ENCODE results near the gene MLLT10. TPM values are rescaled to one million over a fixed set of nuclear protein-coding genes. Genes with fewer than 3 reads are reported as not detected.
"Not testable (repeated sequence)": the region's sequence is repeated elsewhere in the genome, so short reads cannot be mapped to it uniquely, and the experiment has no call there.

The MLLT10 gene
- total RNA-seq, 1 experiment from 2014 or later, result 7.9 TPM

DNA sequence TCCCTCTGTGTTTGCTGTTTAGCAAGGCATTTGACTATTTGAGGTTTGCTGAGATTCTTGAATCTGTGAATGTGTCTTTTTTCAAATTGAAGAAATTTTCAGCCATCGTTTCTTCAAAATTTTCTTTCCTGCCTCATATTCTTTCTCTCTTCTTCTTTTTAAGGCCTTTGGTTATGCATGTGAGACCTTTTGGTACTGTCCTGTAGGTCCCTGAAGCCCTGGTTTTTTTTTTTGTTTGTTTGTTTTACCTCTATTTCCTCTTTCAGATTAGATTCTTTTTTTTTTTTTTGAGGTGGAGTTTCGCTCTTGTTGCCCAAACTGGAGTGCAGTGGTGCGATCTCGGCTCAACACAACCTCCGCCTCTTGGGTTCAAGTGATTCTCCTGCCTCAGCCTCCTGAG, 45.3 kb downstream of the MLLT10 start:
- no peak for DNase-seq (ENCODE audit: low spot score)

GRCh38 chr10:21581421-21581834, 47.4 kb downstream of the MLLT10 start:
- DNase-seq (ENCODE audit: low spot score), result not testable (repeated sequence)

- DNase-seq (ENCODE audit: low spot score), result no peak
Measured at GRCh38 chr10:21584834-21585530, 51.0 kb downstream of the MLLT10 start.

DNA sequence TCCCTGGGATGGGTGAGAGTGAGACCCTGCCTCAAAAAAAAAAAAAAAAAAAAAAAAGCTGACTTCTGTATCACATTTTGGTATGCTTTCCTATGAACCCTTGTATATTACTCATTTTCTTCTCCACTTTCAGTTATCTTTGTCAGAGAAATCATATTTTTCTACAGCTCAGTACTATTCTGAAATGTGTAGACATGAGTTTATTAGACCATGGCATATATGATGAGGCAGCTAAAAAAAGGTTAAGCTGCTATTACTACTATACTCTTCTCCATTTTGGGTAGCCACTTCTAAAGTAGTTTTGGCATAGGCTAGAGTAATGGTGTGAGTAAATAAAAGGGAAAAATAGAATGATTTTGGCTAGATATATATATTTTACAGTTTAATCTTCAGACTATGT, 53.4 kb downstream of the MLLT10 start:
- no peak for DNase-seq (ENCODE audit: low spot score)

DNA sequence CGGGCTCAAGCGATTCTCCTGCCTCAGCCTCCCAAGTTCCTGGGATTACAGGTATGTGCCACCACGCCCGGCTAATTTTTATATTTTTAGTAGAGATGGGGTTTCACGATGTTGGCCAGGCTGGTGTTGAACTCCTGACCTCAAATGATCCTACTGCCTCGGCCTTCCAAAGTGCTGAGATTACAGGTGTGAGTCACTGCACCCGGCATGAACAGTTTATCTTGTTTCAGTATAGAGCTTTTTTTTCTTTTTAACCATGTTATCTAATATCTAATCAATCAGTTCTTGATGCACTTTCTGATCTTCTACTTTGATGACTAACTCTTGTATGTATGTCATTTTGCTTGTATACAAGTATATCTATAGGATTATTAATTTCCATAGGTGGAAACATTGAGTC, 54.1 kb downstream of the MLLT10 start:
- not testable (repeated sequence) for DNase-seq (ENCODE audit: low spot score)

GRCh38 chr10:21593986-21594385, 60.0 kb downstream of the MLLT10 start:
- no peak for DNase-seq (ENCODE audit: low spot score)

- no peak for DNase-seq (ENCODE audit: low spot score)
Measured at GRCh38 chr10:21599582-21599981, 65.5 kb downstream of the MLLT10 start.

DNA sequence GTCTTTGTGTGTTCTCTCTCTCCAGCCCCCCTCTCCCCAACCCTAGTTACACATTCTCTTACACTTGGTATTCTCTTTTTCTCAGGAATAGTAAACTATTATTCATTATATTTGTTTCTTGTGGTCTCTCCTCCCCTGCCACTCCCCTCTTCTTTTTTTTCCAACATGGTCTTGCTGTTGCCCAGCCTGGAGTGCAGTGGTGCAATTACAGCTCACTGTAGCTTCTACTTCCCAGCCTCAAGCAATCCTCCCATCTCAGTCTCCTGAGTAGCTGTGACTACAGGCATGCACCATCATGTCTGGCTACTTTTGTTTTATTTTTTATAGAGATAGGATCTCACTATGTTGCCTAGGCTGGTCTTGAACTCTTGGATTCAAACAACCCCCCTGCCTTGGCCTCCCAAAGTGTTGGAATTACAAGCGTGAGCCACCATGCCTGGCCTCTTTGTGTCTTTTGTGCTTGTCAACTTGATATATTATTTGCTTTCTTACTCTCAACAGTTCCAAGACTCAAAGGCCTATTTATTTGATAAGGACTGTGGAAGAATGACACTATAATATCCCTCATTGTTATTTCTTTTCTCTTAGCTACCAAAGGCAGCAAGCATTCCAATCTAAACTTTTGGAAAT, 66.9 kb downstream of the MLLT10 start:
- no peak for DNase-seq (ENCODE audit: low spot score)

DNA sequence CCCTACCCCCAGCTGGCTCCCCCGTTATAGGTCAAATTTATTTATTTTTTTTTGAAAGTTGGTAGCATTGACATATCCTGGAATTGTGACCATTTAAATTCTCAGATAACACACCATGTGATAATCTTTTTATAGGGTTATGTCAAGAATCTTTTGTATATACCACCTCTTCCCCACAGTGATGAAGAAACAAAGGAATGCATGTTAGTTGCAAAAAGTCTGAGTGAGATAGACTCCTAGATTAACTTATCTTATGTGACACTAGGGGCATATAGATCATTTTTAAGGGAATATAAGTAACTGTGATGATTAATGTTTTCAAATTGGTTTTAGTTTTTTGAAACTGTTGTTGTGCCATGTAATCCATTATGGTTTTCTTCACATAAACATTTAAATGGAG, 68.3 kb downstream of the MLLT10 start:
- no peak for DNase-seq (ENCODE audit: low spot score)

DNA sequence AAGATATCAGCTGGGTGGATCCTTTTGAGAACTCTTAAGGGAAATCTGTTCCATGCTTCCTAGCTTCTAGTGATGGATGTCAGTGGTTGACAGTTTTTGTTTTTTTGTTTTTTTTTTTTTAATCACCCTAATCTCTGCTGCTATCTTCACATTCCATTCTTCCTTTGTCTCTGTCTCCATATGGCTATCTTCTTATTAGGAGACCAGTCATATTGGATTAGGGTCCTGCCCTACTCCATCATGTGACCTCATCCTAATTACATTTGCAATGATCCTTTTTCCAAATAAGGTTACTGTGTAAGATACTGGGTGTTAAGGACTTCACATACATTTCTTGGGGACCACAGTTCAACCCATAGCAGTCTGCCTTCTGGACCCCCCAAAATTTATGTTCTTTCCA, 69.7 kb downstream of the MLLT10 start:
- no peak for DNase-seq (ENCODE audit: low spot score)

DNA sequence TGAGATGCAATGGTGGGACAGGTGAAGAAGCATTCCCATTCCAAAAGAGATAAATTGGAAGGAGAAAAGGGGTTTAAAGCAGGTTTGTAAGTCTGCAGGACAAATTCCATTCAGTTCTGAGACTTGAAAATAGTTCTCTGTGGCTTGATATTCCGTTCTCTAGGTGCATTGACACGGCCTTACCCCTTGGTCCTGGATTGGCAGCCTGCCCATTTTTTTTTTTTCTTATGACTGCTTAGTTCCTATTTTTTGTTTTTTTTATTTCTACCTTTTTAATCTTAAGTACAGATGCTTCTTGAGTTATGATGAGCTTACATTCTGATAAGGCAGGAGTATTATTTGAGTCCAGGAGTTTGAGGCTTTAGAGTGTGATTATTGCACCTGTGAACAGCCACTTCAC, 70.6 kb downstream of the MLLT10 start:
- DNase-seq (ENCODE audit: low spot score), result no peak

- DNase-seq (ENCODE audit: low spot score), result no peak
Measured at GRCh38 chr10:21607907-21608306, 73.9 kb downstream of the MLLT10 start.

DNA sequence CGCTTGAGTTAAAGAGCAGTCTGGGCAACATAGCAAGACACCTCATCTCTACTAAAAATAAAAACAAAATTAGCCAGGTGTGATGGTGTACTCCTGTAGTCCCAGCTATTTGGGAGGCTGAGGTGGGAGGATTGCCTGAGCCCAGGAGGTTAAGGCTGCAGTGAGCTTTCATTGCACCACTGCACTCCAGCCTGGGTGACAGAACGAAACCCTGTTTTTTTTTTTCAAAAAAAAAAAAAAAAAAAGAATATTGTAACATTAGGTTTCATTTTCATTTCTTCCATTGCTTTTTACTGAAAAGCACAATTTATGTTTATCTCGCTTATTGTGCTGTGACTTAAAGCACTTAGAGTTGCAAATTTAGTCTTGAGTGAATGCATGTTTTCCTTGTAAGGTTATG, 80.0 kb downstream of the MLLT10 start:
- DNase-seq (ENCODE audit: low spot score), result no peak

GRCh38 chr10:21617267-21617666, 83.2 kb downstream of the MLLT10 start:
- no peak for DNase-seq (ENCODE audit: low spot score)

DNA sequence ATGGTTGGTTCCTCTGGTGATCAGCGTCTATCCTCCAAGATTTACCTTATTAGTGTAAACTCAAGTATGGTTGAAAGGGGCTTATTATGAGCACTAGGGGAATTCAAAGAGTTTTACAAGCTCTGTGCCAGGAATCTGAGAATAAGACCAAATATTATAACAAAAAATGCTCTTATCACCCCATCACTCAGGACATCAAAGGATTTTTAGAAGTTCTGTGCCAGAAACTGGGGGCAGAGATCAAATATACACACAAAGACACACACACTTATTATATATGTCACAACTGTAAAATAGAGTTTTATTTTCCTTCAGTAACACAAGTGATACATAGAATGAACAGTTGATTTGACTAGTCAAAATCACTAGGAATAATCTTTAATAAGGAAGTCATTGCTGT, 89.3 kb downstream of the MLLT10 start:
- no peak for DNase-seq (ENCODE audit: low spot score)

DNA sequence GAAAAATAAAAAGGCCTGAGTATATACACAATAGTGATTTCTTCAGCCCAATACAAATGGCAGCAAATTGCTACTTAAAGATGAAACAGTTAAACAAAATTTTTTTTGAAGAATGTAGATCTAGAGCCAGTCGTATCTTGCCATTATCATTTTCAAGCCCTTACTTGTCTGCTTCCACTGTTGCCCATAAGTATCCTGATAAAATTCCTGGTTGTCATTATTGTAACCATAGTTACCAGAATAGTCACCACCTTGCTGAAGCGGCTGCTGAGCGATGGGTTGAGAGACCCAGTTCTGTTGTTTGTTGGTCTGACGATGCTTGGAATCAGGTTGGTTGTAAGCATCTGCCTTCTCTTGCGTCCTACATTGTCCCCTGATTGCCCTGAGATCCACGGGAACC, 90.4 kb downstream of the MLLT10 start:
- not testable (repeated sequence) for DNase-seq (ENCODE audit: low spot score)

DNA sequence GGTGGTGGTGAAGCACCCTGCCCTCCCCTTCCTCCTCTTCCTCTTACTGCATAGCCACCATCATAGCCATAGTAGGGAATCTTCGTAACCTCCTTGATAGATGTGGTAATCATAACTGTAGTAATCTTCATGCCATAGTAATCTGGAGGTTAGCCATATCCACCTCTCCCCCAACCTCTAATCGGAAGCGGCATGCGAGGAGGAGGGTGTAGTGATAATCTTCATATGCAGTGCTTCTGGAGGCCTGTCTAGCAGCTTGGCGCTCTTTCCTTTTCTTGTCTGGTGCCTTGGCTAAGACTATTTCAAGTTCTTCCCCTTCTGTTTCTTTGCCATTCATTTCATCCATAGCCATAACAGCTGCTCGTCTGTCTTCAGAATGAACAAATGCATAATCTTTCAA, 90.9 kb downstream of the MLLT10 start:
- no peak for DNase-seq (ENCODE audit: low spot score)

GRCh38 chr10:21625623-21626229, 91.7 kb downstream of the MLLT10 start:
- DNase-seq (ENCODE audit: low spot score), result no peak

DNA sequence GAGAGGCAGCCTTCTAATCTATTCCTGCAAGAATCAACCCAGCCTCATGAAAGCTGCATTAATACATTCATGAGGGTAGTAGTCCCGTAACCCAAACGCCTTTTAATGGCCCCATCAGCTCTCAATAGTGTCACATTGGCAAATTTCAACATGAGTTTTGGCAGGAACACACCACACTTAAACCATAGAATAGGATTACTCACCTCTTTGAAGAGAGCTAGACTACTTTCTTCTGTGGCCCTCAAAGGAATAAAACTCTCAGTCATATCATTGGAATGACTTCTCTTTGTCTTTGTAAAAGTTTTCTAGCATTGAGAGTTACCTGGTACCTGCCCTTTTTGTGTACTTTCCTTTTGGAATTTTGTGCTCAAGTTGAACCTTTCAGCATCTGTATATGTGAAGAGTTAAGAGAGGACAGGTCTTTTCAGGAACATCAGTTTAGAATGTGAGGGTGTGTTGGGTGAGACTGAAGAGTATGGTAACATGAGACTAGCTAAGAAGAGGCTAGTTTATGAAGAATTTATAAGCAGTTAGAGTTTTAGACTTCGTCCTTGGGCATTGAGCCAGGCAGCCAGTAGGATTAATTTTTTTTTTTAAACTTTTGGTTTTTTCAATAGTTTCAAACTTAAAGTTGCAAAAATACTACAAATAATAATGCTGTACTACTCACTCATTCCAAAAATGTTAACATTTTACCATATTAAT, 92.6 kb downstream of the MLLT10 start:
- DNase-seq (ENCODE audit: low spot score), result no peak

GRCh38 chr10:21627331-21627730, 93.3 kb downstream of the MLLT10 start:
- DNase-seq (ENCODE audit: low spot score), result no peak

GRCh38 chr10:21628023-21628422, 94.0 kb downstream of the MLLT10 start:
- no peak for DNase-seq (ENCODE audit: low spot score)

GRCh38 chr10:21628645-21629044, 94.6 kb downstream of the MLLT10 start:
- DNase-seq (ENCODE audit: low spot score), result not testable (repeated sequence)
